Measurements from ENCODE around the gene OPCML.

- TF ChIP-seq CTCF (IDR thresholded peaks at IDR 0.05; ENCODE audit: insufficient read depth, low read length, poor library complexity, severe bottlenecking) (no peak), EZH2phosphoT487 (conservative IDR thresholded peaks at IDR 0.05; ENCODE audit: low read length) (no peak)
Measured at GRCh38 chr11:132943706-132944568, 588.4 kb downstream of the OPCML start.
